ENCODE measurements around the gene ATR.
"Not testable (repeated sequence)": the region's sequence is repeated elsewhere in the genome, so short reads cannot be mapped to it uniquely, and the experiment has no call there.

Gene ATR

DNA sequence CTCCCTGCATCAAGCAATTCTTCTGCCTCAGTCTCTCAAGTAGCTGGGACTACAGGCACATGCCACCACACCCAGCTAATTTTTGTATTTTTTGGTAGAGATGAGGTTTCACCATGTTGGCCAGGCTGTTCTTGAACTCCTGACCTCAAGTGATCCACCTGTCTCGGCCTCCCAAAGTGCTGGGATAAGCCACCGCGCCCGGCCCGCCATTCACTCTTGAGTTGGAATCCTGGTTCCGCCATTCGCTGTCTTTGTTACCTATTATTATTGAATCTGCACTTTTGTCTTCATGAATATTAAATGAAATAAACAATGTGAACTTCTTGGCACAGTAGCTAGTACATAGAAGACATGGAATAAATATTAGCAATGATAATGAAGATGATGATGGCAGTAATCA lies 13.7 kb upstream of the ATR start:
- DNase-seq = not testable (repeated sequence)

DNA sequence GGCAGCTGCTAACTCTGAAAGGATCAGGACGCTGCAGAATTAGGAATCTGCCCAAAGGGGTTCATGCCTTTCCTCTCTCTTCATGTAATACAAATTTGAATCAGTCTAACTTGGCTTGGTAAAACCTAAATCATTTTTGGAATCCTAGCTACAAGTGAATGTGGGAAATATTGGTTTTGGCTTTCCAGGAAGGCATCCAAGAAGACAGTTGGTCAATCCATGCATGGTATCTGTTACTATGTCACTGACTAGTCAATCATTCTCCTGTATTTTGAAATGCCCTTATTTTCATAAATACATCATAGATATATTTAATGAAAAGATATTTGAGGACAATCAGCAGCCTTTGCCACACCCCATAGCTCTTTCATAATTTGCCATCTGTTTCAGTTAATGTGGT lies 10.2 kb upstream of the ATR start:
- DNase-seq = no peak

GRCh38 chr3:142586803-142587406 lies 8.4 kb upstream of the ATR start:
- peak in 1 of 2 donors; percentile 13 for DNase-seq

GRCh38 chr3:142581070-142581469 lies 2.5 kb upstream of the ATR start:
- DNase-seq = not testable (repeated sequence)

GRCh38 chr3:142580061-142580423 lies 1.5 kb upstream of the ATR start:
- DNase-seq = no peak

- no peak for DNase-seq
These were observed 721 bp downstream of the ATR start for GRCh38 chr3:142577696-142578328.

DNA sequence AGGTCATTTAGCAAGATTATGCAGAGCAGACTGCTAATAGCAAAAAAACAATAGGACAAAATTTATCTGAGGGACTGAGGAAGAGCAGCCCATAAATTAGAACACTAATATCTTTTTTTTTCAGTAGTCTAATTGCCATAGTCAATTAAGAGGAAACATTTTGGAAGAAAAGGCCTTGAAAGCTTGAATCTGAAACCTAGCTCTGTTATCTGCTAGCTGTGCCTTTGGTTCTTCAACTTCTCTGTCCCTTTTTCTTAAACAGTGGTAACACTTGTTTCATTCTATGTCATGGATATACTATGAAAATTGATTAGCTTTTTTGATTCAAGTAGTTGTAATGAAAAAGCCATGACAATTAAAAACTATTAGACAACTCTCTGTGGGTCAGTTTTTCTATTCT lies 1.7 kb downstream of the ATR start:
- DNase-seq = no peak

- no peak for DNase-seq
These were observed 3.9 kb downstream of the ATR start for GRCh38 chr3:142574665-142575064.

DNA sequence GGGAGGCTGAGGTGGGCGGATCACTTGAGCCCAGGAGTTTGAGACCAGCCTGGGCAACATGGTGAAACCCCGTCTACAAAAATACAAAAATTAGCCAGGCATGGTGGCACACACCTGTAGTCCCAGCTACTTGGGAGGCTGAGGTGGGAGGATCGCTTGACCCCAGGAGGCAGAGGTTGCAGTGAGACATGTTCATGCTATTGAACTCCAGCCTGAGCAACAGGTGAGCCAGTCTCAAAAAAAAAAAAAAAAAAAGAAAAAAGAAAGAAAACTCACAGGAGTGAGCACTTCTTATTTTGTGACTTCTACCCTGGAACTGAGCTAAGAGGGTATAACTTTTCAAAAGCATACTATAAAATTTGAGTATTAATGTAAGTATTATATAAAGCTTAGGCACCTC lies 4.3 kb downstream of the ATR start:
- DNase-seq = not testable (repeated sequence)

DNA sequence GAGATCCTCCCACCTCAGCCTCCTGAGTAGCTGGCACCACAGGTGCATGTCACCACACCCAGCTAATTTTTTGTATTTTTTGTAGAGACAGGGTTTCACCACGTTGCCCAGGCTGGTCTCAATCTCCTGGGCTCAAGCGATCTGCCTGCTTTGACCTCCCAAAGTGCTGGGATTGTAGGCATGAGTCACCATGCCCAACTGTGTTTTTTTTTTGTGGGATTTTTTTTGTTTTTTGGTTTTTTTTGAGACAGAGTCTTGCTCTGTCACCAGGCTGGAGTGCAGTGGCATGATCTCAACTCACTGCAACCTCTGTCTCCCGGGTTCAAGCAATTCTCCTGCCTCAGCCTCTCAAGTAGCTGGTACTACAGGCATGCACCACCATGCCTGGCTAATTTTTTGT lies 9.1 kb downstream of the ATR start:
- DNase-seq = not testable (repeated sequence)

- no peak for DNase-seq
These were observed 10.0 kb downstream of the ATR start for GRCh38 chr3:142568393-142569017.

DNA sequence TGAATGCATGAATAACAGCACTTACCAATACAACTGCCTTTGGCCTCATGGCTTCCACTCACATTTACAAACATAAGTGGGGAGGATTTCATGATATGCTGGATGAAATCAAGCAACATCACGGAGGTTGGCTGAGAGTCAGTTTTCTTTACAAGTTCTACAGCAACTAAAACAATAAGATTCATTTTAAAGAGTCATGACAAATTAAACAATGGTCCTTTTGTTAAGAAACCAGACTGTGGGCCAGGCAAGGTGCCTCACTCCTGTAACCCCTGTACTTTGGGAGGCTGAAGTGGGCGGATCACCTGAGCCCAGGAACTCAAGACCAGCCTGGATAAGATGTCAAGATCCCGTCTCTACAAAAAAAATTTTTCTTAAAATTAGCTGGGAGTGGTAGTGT lies 12.4 kb downstream of the ATR start:
- DNase-seq = no peak

- DNase-seq = no peak
These were observed 15.0 kb downstream of the ATR start for GRCh38 chr3:142563496-142563997.

- no peak for DNase-seq
These were observed 18.4 kb downstream of the ATR start for GRCh38 chr3:142560118-142560517.

DNA sequence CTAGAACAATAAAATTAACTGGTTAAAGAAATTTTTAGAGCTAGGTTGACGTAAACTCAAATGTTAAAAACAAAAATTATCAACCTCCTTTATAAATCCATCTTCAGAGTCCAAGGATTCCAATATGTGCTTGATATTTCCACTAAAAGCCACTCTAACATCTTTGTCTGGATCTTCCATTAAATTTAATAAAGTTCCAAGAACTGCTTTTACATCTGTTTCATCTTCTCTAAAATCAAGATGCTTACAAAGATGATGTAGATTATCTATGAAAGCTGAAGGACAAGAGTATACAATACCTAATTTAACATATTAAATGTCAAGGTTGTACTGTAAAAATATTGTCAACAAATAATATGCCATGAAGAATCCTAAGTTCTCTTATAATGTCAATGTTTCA lies 24.8 kb downstream of the ATR start:
- DNase-seq = no peak

GRCh38 chr3:142552579-142552978 lies 26.0 kb downstream of the ATR start:
- not testable (repeated sequence) for DNase-seq

DNA sequence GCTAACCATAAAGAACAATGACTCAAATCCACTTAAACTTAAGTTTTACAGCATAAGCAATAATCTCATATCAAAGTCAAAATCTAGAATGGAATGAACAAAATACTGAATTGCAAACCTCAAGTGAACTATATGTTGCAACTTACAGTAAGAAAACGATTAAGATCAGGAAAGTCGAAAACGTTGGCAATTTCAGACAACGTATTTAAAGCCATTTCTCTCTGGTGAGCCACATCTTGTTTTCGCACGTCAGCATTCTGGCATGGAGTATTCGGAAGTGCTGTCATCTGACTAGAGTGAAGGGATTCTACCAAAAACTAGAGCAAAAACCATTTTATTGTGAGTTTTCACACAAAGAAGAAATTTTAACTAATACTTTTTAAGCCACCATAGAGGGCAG lies 28.5 kb downstream of the ATR start:
- DNase-seq = no peak

DNA sequence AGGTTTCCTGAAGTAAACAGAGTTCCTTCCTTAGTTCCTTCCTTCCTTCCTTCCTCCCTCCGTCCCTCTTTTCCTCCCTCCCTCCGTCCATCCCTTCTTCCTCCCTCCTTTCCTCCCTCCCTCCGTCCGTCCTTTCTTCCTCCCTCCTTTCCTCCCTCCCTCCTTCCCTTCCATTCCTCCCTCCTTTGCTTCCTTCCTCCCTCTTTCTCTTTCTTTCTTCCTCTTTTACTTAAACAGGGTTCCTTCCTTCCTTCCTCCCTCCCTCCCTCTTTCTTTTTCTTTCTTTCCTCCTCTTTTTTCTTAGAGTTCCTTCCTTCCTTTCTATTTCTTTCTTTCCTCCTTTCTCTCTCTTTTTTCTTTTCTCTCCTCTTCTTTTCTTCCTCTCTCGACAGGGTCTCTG lies 35.2 kb downstream of the ATR start:
- DNase-seq = no peak

GRCh38 chr3:142542054-142542453 lies 36.5 kb downstream of the ATR start:
- DNase-seq = no peak

GRCh38 chr3:142536519-142536918 lies 42.0 kb downstream of the ATR start:
- DNase-seq = no peak

- no peak for DNase-seq
These were observed 44.0 kb downstream of the ATR start for GRCh38 chr3:142534543-142534942.

GRCh38 chr3:142530296-142530695 lies 48.2 kb downstream of the ATR start:
- DNase-seq = no peak

GRCh38 chr3:142523921-142524566 lies 54.5 kb downstream of the ATR start:
- DNase-seq = no peak

DNA sequence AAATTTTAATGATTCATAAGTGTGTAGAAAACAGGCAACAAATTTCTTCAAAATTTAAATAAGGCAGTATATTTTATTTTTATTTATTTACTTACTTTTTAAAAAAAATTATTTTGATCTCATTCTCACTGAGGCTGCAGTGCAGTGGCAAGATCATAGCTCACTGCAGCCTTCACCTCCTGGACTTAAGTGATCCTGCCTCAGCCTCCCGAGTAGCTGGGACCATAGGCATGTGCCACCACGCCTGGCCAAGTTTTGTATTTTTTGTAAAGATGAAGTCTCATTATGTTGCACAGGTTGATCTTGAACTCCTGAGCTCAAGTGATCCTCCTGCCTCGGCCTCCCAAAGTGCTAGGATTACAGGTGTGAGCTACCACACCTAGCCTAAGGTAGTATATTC lies 69.5 kb downstream of the ATR start:
- DNase-seq = no peak

Data from stimulated activated CD4-positive, alpha-beta T cell treated with anti-CD3 and anti-CD28 coated beads, Interleukin-2, amount 100 ng/mL, for 48 hours (primary cell).